Activated CD4-positive, alpha-beta T cell treated with anti-CD3 and anti-CD28 coated beads for 48 hours (primary cell): ENCODE measurements around the gene TTLL13.

Experiments used
- DNase-seq: peaks from one replicate; pipeline ENCODE4 v3.0.0-alpha.2; 2020

Gene TTLL13

DNA sequence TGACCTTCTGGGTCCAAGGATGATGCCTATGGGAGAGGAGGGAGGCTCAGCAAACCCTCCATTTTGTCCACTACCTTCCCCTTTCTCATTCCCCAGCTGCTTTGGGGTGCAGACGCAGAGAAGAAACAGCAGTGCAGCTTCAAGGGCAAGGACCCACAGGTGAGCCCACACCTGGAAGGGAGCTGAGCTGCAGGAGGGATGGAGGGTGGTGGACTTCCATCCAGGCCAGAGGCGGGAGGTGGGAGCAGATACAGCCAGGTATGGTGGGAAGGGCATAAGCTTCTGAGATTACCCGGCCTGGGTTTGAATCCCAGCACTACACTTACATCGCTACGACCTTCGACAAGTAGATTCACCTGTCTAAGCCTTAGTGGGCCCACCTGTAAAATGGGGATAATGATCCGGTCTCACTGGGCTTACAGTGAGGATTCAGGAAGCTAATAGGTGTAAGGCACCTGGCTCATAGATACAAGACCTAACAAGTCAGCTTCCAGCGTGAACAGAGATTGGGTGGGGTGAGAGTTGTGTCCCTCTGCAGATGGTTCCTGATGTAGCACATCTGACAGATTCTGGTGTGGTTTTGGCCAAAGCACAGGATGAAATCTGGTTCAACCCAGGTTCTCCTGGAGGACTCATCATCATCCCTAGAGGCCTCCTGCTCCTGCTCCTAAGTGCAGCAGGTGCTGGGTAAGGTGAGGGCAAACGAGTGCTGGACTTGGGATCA, 31.5 kb upstream of the TTLL13 start:
- no peak for DNase-seq

DNA sequence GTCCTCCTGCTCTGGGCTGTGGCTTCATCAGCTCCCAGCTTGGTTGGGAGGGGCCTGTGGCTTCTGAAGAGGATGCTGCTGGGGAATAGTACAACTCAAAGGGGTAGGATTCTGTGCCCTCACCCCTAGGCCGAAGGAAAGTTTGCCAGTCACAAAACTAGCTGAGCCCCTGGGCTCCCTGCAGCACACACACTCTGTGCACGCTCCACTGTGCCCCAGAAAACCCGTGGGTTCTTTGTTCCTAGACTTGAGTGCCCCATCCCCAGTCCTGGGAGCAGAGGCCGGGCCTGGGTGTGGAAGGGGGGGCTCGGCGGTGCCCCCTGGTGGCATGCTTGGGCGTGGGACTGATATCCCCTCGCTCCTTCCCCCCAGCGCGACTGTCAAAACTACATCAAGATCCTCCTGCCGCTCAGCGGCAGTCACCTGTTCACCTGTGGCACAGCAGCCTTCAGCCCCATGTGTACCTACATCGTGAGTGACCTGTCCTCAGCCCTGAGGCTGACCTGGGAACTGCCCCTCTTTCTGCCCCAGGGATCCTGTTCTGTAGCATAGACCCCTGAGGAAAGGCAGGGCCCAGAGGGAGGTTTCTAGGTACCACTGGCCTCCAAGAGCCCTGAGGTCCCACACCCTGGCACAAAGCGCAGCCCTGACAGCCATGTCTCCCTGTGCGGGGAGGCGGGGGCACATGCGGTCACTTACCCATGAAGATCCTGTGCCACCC, 29.8 kb upstream of the TTLL13 start:
- DNase-seq = peak; percentile 71

DNA sequence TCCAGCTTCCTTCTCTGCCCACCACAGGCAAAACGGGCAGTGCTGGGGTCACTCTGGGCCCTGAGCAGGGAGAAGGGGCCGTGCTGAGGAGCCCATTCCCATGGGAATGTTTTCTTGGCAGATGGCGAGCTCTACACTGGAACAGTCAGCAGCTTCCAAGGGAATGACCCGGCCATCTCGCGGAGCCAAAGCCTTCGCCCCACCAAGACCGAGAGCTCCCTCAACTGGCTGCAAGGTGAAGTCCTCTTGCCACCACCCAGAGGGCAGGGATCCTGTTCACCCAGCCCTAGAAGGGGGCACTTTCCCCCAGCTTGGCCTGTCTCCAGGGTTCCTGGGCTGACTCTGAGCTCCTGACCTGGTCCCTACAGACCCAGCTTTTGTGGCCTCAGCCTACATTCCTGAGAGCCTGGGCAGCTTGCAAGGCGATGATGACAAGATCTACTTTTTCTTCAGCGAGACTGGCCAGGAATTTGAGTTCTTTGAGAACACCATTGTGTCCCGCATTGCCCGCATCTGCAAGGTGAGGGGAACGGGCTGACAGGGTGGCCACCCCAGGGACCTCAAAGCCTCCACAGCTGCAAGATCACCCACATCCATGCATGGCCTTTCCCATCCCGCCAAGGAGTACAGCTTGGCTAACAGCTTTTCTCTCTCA, 28.0 kb upstream of the TTLL13 start:
- DNase-seq = peak; percentile 51

DNA sequence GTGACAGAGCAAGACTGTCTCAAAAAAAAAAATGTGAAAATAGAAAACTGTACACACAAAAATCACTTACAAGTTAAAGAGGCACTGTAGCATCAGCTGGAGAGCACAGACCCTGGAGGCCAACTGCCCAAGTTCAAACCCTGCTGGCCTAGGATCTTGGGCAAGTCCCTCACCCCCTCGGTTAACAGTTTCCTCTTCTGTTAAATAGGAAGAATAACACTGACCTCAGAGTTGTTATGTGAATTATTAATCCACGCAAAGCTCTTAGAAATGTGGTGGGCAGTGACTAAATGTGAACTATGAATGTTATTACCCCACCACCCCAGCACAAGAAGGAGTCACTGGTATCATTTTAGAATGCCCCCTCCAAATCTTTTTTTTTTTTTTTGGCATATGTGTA, 26.8 kb upstream of the TTLL13 start:
- DNase-seq = no peak

DNA sequence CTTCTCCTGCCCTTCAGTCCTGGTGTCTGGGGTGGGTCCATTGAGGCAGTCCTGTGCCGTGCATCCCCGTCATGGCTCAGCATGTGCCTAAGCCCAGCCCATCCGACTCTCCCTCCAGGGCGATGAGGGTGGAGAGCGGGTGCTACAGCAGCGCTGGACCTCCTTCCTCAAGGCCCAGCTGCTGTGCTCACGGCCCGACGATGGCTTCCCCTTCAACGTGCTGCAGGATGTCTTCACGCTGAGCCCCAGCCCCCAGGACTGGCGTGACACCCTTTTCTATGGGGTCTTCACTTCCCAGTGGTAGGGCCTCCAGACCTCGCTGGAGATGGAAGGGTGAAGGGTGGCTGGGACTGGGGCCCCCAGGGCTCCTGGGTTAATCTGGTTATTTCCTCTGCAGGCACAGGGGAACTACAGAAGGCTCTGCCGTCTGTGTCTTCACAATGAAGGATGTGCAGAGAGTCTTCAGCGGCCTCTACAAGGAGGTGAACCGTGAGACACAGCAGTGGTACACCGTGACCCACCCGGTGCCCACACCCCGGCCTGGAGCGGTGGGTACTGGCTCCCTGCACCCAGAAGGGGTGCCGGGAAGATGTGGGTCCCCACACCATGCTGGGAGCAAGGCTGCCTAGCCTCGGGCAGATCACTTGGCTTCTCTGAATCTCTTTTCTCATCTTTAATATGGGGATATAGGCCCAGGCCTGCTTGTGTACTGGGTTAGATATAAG, 25.8 kb upstream of the TTLL13 start:
- DNase-seq = no peak

DNA sequence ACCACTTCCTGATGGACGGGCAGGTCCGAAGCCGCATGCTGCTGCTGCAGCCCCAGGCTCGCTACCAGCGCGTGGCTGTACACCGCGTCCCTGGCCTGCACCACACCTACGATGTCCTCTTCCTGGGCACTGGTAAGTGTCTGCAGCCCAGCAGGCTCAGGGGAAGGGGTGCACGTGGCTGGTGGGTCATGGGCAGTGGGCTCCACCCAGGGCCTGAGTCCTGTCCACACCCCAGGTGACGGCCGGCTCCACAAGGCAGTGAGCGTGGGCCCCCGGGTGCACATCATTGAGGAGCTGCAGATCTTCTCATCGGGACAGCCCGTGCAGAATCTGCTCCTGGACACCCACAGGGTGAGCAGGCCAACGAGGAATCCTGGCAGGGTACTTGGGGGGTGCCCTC, 24.3 kb upstream of the TTLL13 start:
- DNase-seq = no peak

DNA sequence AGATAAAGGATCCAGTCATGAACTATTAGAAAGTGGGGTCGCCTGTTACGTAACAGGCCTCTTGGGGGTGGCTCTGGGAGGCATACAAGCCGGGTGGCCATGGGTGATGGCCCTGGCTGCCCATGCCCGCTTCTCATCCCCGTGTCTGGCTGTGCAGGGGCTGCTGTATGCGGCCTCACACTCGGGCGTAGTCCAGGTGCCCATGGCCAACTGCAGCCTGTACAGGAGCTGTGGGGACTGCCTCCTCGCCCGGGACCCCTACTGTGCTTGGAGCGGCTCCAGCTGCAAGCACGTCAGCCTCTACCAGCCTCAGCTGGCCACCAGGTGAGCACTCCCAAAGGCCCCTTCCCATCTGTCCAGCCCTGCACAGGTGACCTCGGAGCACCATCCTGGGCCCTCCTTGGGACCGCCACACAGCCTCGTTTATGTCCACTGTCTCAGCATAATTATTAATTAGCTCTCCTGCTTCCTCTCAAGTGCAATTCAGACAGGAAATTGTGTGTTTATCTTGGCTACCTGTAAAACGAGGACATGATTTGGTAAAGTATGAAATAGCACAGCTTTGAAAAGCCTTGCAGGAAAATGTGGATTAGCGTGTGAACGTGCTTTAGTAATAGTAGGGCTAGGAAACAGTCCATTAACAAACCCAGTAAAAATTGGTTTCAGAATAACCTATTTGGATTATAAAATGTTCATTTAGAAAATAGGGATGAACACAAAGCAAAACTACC, 23.7 kb upstream of the TTLL13 start:
- no peak for DNase-seq

DNA sequence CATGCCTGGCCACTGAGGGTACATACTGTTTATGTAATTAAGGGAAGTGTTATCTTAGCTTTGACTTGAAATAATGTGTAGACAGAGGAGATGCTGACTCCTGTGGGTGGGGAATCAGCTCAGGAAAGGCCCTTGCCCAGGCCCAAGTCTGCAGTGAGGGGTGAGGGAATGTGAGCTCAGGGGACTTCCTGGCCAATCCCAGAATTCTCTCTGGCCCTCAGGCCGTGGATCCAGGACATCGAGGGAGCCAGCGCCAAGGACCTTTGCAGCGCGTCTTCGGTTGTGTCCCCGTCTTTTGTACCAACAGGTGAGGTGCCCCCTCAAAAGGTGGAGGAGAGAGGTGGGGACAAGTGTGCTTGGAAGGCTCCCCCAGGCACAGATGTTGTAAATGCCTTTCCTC, 22.0 kb upstream of the TTLL13 start:
- DNase-seq = no peak

DNA sequence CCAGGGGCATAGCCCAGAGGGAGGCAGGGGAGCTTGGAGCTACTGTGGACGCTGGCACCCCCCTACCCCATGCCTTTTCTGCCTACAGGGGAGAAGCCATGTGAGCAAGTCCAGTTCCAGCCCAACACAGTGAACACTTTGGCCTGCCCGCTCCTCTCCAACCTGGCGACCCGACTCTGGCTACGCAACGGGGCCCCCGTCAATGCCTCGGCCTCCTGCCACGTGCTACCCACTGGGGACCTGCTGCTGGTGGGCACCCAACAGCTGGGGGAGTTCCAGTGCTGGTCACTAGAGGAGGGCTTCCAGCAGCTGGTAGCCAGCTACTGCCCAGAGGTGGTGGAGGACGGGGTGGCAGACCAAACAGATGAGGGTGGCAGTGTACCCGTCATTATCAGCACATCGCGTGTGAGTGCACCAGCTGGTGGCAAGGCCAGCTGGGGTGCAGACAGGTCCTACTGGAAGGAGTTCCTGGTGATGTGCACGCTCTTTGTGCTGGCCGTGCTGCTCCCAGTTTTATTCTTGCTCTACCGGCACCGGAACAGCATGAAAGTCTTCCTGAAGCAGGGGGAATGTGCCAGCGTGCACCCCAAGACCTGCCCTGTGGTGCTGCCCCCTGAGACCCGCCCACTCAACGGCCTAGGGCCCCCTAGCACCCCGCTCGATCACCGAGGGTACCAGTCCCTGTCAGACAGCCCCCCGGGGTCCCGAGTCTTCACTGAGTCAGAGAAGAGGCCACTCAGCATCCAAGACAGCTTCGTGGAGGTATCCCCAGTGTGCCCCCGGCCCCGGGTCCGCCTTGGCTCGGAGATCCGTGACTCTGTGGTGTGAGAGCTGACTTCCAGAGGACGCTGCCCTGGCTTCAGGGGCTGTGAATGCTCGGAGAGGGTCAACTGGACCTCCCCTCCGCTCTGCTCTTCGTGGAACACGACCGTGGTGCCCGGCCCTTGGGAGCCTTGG, 21.3 kb upstream of the TTLL13 start:
- DNase-seq = no peak

DNA sequence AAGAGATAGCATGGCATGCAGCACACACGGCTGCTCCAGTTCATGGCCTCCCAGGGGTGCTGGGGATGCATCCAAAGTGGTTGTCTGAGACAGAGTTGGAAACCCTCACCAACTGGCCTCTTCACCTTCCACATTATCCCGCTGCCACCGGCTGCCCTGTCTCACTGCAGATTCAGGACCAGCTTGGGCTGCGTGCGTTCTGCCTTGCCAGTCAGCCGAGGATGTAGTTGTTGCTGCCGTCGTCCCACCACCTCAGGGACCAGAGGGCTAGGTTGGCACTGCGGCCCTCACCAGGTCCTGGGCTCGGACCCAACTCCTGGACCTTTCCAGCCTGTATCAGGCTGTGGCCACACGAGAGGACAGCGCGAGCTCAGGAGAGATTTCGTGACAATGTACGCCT, 20.4 kb upstream of the TTLL13 start:
- no peak for DNase-seq

DNA sequence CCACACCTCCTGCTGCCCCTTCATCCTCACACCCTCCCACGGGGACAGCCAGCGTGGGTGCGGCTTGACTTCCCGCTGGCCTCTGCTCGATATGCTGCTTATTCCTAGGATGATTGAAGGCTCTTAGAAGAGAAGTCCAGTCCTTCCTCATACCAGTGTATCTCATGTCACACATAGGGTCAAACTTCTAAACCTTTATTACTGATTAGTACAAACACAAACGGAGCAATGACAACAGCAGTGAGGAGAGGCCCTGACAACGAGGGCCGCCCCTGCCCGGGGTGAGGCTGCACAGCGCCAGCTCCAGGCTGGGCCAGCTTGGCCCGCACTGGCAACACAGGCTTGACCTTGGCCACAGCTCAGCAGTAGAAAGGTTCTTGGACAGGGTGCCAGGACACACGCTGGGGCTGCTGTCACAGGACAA, 19.3 kb upstream of the TTLL13 start:
- DNase-seq = no peak

DNA sequence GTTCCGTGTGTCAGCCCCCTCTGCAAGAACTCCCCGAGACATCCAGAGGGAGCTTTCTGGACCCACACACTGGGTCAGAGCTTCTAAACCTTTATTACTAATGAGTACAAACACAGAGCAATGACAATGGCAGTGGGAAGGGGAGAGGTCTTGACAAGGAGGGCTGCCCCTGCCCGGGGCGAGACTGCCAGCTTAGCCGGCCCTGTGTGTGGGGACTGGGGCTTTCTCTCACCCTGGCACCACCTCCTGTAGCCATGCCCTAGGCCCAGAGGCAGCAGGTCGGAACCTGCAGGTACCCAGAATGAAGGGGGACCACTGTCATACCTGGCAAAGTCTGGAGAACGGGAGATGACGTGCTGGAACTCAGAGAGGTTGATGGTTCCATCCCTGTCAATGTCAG, 18.7 kb upstream of the TTLL13 start:
- DNase-seq = no peak

DNA sequence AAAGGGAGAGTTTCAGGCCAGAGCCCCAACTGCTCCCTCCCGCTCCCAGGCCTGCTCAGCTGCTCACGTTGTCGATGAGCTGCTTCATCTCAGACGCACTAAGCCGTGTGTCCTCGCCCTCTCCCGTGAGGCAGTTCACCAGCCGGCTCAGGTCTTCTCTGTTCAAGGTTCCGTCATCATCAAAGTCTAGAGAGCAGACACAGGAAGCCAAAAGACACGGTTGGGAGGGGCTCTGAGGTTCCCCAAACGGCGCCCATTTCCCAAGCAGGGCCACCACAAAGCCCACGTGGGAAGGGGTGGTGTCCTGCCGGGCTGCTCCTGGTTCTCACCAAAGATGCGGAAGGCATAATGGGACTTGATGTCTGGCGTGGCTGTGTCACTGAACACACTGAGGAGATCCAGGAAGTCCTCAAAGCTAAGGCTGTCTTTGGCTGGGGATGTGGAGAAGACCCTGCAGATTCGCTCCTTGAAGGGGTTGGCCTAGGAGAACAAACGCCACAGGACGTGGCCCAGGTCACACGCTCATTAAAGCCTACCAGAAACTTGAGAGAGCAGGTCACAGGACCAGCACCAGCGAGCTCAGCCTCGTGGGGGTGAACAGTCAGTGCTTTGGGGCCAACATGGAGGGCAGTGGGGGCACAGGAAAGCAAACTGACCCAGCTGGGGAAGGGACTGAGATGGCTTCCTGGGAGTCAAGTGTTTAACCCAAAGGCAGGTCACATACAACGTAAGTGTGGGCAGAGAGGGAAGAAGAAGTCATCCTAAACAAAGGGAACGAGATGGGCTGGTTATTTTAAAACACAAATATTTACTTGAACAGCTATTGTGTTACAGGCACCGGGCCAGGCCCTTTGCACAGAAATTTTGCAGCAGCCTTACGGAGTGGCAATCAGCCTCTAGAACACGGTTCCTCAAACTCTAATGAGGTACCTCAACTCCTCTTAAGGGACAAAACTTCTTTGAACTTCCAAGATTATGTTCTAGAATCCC, 18.0 kb upstream of the TTLL13 start:
- DNase-seq = peak; percentile 75

DNA sequence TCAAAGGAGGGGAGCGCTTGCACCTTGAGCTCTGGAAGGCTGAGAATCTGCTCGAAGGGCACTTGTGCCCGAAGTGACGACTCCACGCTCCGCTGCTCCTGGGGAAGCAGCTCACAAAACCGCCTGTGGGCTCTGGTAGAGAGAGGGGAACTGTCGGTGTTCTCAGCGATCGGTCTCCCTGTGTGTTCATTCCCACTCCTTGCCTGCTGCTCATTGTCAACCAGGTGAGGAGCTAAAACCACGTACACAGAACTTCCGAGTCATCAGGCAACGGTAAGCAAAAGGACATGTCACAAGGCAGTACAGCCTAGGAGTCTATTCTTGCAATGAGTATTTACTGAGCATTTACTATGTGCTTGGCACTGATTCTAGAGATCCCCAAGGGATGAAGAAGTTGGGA, 17.2 kb upstream of the TTLL13 start:
- peak; percentile 30 for DNase-seq

DNA sequence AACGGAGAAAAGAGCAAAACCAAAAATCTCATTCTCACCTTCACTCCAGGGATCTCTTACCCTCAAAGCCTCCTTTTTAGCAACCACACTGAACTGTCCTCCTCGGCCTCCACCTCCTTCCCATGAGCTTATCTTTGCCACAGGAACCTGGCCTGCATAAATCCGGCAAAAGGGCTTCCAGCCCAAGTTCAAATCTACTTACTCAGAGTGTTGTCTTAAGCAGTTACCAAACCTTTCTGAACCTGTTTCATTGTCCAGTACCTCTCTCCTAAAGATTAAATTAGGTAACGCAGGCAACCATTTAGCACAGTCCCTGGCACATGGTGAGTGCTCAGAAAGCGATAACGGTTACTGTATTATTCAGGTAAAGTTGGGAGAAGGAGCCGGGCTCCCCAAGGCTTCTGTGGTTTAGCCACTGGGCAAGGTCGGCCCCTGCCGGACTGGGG, 16.4 kb upstream of the TTLL13 start:
- DNase-seq = no peak

DNA sequence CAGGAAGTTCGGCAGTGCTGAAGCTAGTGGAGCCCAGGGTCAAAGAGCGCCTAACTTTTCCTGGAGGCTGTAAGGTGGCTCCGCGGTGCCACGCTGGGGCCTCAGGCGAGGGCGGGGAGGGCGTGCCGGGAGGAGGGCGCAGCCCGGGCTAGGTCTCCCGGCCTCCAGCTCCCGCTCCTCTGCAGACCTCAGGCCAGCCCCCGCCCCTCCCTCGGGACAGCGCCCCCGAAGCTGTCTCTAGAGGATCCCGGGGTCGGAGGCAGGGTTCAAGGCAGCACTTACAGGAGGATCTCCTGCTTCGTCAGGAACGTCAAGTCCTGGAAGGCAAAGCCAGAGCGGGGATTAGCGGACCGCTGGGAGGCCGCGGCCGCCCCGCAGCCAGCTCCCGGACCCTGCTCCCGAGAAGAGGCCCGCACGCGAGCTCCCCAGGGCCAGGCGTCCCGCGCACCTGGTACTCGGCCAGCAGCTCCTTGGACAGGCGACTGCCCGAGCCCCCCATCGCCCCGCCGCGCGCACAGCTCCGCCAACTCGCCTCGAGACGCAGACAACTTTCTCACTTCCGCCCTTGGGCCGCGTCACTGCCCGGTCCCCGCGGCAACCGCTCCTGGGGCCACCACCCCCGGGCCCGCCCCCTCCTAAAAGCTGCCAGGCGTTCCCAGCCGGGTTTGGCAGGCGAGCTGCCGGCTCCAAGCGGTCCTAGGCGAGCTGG, 15.8 kb upstream of the TTLL13 start, which contains the start of gene CIB1:
TSS of gene CIB1 (minus strand) at position 555 of the 709 bp plus-strand sequence. CDS start at position 499, 56 bp downstream.
- DNase-seq = peak; percentile 98

DNA sequence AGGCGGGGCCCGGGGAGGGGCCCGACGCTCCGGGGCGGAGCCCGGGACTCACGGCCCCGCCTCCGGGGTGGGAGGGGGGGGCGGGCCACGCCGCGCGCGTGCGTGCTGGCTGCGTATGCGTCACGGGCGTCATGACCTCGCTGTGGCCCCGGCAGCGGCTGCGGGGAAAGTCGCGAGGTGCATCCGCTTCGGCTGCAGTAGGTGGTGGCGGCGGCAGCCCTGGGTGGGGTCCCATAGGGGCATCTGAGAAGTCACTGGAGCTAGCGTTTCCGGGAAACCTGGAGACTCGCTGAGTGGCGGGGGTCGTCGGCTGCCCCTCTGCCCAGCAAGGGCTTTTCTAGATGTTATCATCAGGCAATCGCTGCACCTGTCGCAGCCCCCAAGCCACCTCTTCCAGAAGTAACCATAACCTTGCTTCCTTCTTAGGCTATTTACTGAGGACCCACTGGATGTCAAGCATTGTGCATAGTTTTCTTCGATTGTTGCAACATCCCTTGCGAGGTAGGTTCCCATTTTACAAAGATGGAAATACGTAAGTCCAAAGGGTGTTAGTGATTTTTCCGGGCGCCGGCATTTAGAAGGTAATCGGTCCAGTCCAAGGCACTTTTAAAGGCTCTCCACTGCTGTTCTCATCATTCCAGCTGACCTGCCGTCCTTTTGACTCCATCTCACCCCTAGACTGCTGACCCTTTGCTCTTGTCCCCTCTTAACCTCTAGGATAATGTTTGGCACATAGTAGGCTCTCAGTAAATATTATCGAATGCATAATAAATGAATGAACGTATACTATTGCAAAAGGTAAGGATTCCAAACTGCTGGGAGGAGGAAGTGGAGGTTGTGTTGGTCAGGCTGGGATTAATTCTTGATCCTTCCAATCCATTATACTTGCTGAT, 15.0 kb upstream of the TTLL13 start, which contains the start of gene GDPGP1:
TSS of gene GDPGP1 (plus strand) at position 114 of the 893 bp plus-strand sequence. CDS start 6,700 bp downstream, outside the sequence.
- no peak for DNase-seq

DNA sequence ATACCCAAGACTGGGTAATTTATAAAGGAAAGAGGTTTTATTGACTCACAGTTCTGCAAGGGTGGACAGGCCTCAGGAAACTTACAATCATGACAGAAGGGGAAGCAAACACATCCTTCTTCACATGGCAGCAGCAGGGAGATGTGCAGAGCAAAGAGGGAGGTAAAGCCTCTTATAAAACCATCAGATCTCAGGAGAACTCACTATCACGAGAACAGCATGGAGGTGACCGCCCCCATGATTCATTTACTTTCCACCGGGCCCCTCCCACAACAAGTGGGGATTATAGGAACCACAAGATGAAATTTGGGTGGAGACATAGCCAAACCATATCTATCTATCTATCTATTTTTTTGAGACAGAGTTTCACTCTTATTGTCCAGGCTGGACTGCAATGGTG, 10.0 kb upstream of the TTLL13 start:
- no peak for DNase-seq
